Naive B cell (primary cell): ENCODE results near the gene RRN3. TPM values are rescaled to one million over a fixed set of nuclear protein-coding genes. Genes with fewer than 3 reads are reported as not detected.
"Not testable (repeated sequence)": the region's sequence is repeated elsewhere in the genome, so short reads cannot be mapped to it uniquely, and the experiment has no call there.

Experiments
- ATAC-seq, 2 donors: fragments of 150-1000 bp; cut with Tn5 transposase; 2 replicates each; pipeline ENCODE4 v1.10.0; 2021; ENCODE audit warnings: low read depth in 2 of 2, mild to moderate bottlenecking in 2 of 2, moderate library complexity in 2 of 2
- DNase-seq: peaks from one replicate; pipeline ENCODE4 v3.0.0; 2022
- H3K27ac Mint-ChIP-seq, 6 donors: one replicate each; pipeline ENCODE4 v1.8.0; 2020 to 2022; ENCODE audit warnings: mild to moderate bottlenecking in 6 of 6, mixed read lengths in 6 of 6, moderate library complexity in 5 of 6, inconsistent platforms in 2 of 6
- H3K27me3 Mint-ChIP-seq, 3 donors: one replicate each; pipeline ENCODE4 v1.8.0; 2021 to 2022; ENCODE audit warnings: mixed read lengths in 3 of 3, mild to moderate bottlenecking in 1 of 3
- H3K36me3 Mint-ChIP-seq, 2 donors: one replicate each; pipeline ENCODE4 v1.8.0; 2020 to 2022; ENCODE audit warnings: mixed read lengths in 2 of 2, inconsistent platforms in 1 of 2, mild to moderate bottlenecking in 1 of 2
- H3K4me1 Mint-ChIP-seq, 3 donors: one replicate each; pipeline ENCODE4 v1.8.0; 2020 to 2022; ENCODE audit warnings: mixed read lengths in 3 of 3, inconsistent platforms in 1 of 3, mild to moderate bottlenecking in 1 of 3, moderate library complexity in 1 of 3
- H3K4me3 Mint-ChIP-seq, 8 donors: one replicate each; pipeline ENCODE4 v1.8.0; 2020 to 2022; ENCODE audit warnings: mild to moderate bottlenecking in 8 of 8, mixed read lengths in 8 of 8, moderate library complexity in 8 of 8, inconsistent platforms in 2 of 8
- H3K9me3 Mint-ChIP-seq, 7 donors: one replicate each; pipeline ENCODE4 v1.8.0; 2020 to 2022; ENCODE audit warnings: mixed read lengths in 7 of 7, mild to moderate bottlenecking in 5 of 7, inconsistent platforms in 2 of 7, moderate library complexity in 1 of 7
- polyA plus RNA-seq, 6 donors: library from polyadenylated mRNA; unstranded; fragments of 300-500 nt; fragmentation: Illumina TruSeq; gene quantifications; one replicate each; pipeline ENCODE4 v1.2.3, GENCODE V29; 2021; ENCODE audit warnings: low read depth in 6 of 6

The RRN3 gene
- polyA plus RNA-seq, result 10 to 100 TPM; 10.9 to 23.7 (median 18.5) TPM

- Mint-ChIP-seq H3K4me1 (peaks cover 16 to 27% (median 20%) of the 10 kb centered on the region in 3 donors), H3K27ac (peak within 1 kb of the TSS; percentile 93 to 99 (median 97)), H3K4me3 (peak within 1 kb of the TSS; percentile 95 to 99 (median 98))
- ATAC-seq, result peak; percentile 100
- H3K9me3 Mint-ChIP-seq, H3K36me3 Mint-ChIP-seq, H3K27me3 Mint-ChIP-seq: not testable (repeated sequence)
- peak; percentile 82 for DNase-seq
Measured at GRCh38 chr16:15093955-15094827, at the start of gene RRN3. TSS of gene RRN3 (minus strand) at chr16:15094272. CDS start at chr16:15094233, 39 bp downstream.

GRCh38 chr16:15143601-15144091, 49.6 kb upstream of the RRN3 start:
- H3K36me3 Mint-ChIP-seq, DNase-seq, H3K4me3 Mint-ChIP-seq, H3K4me1 Mint-ChIP-seq, H3K9me3 Mint-ChIP-seq, H3K27ac Mint-ChIP-seq, H3K27me3 Mint-ChIP-seq, ATAC-seq: not testable (repeated sequence)

GRCh38 chr16:15142891-15143600, 49.0 kb upstream of the RRN3 start:
- ATAC-seq, H3K4me1 Mint-ChIP-seq, H3K27me3 Mint-ChIP-seq, H3K27ac Mint-ChIP-seq, H3K4me3 Mint-ChIP-seq, H3K36me3 Mint-ChIP-seq, DNase-seq, H3K9me3 Mint-ChIP-seq: not testable (repeated sequence)

GRCh38 chr16:15142107-15142890, 48.2 kb upstream of the RRN3 start:
- not testable (repeated sequence) for H3K9me3 Mint-ChIP-seq, H3K36me3 Mint-ChIP-seq, H3K27me3 Mint-ChIP-seq, ATAC-seq, H3K4me3 Mint-ChIP-seq, DNase-seq, H3K4me1 Mint-ChIP-seq, H3K27ac Mint-ChIP-seq

- DNase-seq (no peak), ATAC-seq (no peak)
- H3K27ac Mint-ChIP-seq, result no peak overlapping the region
- H3K4me3 Mint-ChIP-seq, result no peak overlapping the region
- H3K9me3 Mint-ChIP-seq, result no peaks in the 10 kb centered on the region
- H3K27me3 Mint-ChIP-seq, result no peaks in the 10 kb centered on the region
- H3K36me3 Mint-ChIP-seq, result no peaks in the 10 kb centered on the region
- H3K4me1 Mint-ChIP-seq, result peaks cover 0 to 6% (median 5%) of the 10 kb centered on the region in 3 donors
Measured at GRCh38 chr16:15141586-15141985, 47.5 kb upstream of the RRN3 start.

- H3K27me3 Mint-ChIP-seq, H3K36me3 Mint-ChIP-seq, H3K4me3 Mint-ChIP-seq: not testable (repeated sequence)
Measured at GRCh38 chr16:15140444-15141365, 46.6 kb upstream of the RRN3 start.

GRCh38 chr16:15137514-15137913, 43.4 kb upstream of the RRN3 start:
- not testable (repeated sequence) for H3K27me3 Mint-ChIP-seq, H3K4me3 Mint-ChIP-seq, ATAC-seq, H3K9me3 Mint-ChIP-seq, H3K27ac Mint-ChIP-seq, H3K4me1 Mint-ChIP-seq, H3K36me3 Mint-ChIP-seq, DNase-seq

More at GRCh38 chr16:15140444-15141365, 46.6 kb upstream of the RRN3 start:
- not testable (repeated sequence) for DNase-seq, H3K4me1 Mint-ChIP-seq, ATAC-seq, H3K27ac Mint-ChIP-seq, H3K9me3 Mint-ChIP-seq

DNA sequence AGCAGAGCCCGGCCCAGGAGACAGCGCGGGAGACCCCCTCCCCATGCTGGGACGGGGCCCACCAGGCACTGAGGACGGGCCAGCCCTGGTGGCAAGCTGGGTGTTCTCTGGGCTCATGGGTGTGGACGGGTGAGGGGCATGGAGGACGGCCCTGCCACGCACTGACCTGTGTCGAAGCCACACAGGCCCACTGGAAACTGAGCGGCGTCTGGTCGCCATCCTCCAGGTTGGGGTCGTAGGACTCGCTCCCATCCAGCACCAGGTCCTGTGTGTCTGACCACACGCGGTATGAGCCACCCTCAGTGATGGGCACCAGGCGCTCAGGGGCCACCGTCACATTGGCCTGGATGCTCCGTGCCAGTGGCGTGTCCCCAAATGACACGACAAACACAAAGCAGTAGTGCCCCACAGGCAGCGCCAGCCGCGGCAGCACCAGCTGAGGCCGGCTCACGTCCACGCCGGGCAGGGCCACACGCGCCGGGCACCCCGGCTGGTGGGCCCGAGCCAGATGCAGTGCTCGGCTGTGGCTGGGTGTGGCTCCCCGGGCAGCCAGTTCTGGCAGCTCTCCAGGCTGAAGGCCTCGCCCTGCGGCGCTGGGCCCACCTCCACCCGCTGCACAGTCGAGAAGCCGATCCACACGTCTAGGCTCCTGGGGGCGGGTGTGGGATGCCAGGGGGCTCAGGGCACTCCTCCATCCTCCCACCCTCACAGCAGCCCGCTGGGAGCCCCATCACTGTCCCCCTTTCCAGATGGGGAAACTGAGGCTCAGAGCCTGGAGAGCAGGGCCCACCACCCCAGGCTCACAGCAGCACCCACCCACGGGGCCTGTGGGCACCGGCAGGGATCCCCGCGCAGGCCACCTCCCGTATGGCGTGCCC, 41.6 kb upstream of the RRN3 start:
- not testable (repeated sequence) for H3K4me1 Mint-ChIP-seq, H3K27ac Mint-ChIP-seq, H3K9me3 Mint-ChIP-seq, H3K4me3 Mint-ChIP-seq, ATAC-seq, H3K36me3 Mint-ChIP-seq, DNase-seq, H3K27me3 Mint-ChIP-seq

- not testable (repeated sequence) for DNase-seq, H3K9me3 Mint-ChIP-seq, H3K36me3 Mint-ChIP-seq, H3K4me1 Mint-ChIP-seq, H3K4me3 Mint-ChIP-seq, ATAC-seq, H3K27me3 Mint-ChIP-seq
- peak overlapping the region in 1 of 6 donors; percentile 44 for H3K27ac Mint-ChIP-seq
Measured at GRCh38 chr16:15134752-15135482, 40.8 kb upstream of the RRN3 start.

GRCh38 chr16:15133554-15133953, 39.5 kb upstream of the RRN3 start:
- H3K36me3 Mint-ChIP-seq, H3K4me1 Mint-ChIP-seq, ATAC-seq, H3K27ac Mint-ChIP-seq, H3K9me3 Mint-ChIP-seq, H3K27me3 Mint-ChIP-seq, DNase-seq, H3K4me3 Mint-ChIP-seq: not testable (repeated sequence)

DNA sequence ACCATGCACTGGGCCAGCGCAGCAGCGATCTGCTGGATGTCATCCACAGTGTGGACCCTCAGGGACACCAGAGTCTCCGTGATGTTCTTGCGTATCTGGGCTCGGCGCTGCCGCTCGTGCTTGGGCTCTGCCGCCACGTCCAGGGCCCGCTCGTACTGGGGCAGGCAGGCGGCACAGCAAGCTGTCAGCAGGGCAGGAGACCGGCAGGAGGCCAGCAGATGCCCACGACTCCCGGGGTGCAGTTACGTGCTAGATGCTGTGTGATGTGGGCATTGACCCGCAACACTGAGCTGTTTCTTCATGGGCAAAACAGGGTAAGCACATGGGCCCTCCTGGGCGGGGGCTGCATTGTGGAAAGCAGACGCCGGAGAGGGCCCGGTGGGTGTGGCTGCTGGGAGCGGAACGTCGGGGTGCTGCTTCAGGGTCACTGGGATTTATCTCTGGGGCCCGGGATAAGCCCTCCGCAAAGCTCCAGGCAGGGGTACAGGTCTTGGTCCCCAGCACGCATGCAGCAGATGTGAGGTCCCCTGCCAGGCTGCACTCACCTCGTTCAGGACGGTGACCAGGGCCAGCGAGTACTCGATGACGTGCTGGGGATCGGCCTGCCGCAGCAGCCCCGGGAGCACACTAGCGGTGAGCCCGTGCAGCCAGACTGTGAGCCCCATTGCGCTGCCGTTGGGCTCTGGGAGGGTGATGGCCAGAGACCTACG, 38.8 kb upstream of the RRN3 start:
- H3K4me3 Mint-ChIP-seq, ATAC-seq, H3K4me1 Mint-ChIP-seq, H3K27me3 Mint-ChIP-seq, H3K9me3 Mint-ChIP-seq, H3K27ac Mint-ChIP-seq, H3K36me3 Mint-ChIP-seq, DNase-seq: not testable (repeated sequence)
